Trophoblast cell (in vitro differentiated cells and primary cell): ENCODE results near the gene KLC1.

Experiments
- DNase-seq, 2 donors: peaks; one replicate each; pipeline ENCODE4 v3.0.0-alpha.2; 2016
- H2AFZ ChIP-seq: 2 replicates; pipeline ENCODE4 v1.6.1; 2013; ENCODE audit warnings: low read length, moderate library complexity, mild to moderate bottlenecking; ENCODE audit not compliant: insufficient read depth, poor library complexity
- H2AK5ac ChIP-seq: 2 replicates; pipeline ENCODE4 v1.6.1; 2013; ENCODE audit warnings: mild to moderate bottlenecking, low read length
- H2BK120ac ChIP-seq: 2 replicates; pipeline ENCODE4 v1.6.1; 2013; ENCODE audit warnings: low read length, mild to moderate bottlenecking, moderate library complexity; ENCODE audit not compliant: insufficient read depth, poor library complexity
- H2BK12ac ChIP-seq: 2 replicates; pipeline ENCODE4 v1.6.1; 2013; ENCODE audit warnings: mild to moderate bottlenecking, low read length, moderate library complexity
- H2BK5ac ChIP-seq: 2 replicates; pipeline ENCODE4 v1.6.1; 2013; ENCODE audit warnings: low read length, low read depth, moderate library complexity, mild to moderate bottlenecking; ENCODE audit not compliant: poor library complexity
- H3K14ac ChIP-seq: 2 replicates; pipeline ENCODE4 v1.6.1; 2013; ENCODE audit warnings: mild to moderate bottlenecking, low read length
- H3K18ac ChIP-seq: 2 replicates; pipeline ENCODE4 v1.6.1; 2013; ENCODE audit warnings: mild to moderate bottlenecking, low read length
- H3K23ac ChIP-seq: 2 replicates; pipeline ENCODE4 v1.6.1; 2013; ENCODE audit warnings: low read length
- H3K27ac ChIP-seq: 2 replicates; pipeline ENCODE4 v1.5.1; 2013; ENCODE audit warnings: low read depth, mild to moderate bottlenecking, inconsistent platforms, low read length, moderate library complexity
- H3K27me3 ChIP-seq: 2 replicates; pipeline ENCODE4 v1.6.1; 2013; ENCODE audit warnings: inconsistent platforms, mild to moderate bottlenecking, low read length, moderate library complexity; ENCODE audit not compliant: insufficient read depth
- H3K36me3 ChIP-seq, 2 experiments: 1 replicate in 1 of 2; 2 replicates in 1 of 2; pipeline ENCODE4 v1.6.1; 2013; ENCODE audit warnings: low read length in 2 of 2, mild to moderate bottlenecking in 2 of 2, moderate library complexity in 1 of 2; ENCODE audit not compliant: insufficient read depth in 2 of 2, control insufficient read depth in 1 of 2
- H3K4ac ChIP-seq: 2 replicates; pipeline ENCODE4 v1.6.1; 2013; ENCODE audit warnings: low read depth, mild to moderate bottlenecking, low read length, moderate library complexity
- H3K4me1 ChIP-seq, 2 experiments: 1 replicate in 1 of 2; 2 replicates in 1 of 2; pipeline ENCODE4 v1.6.1; 2013; ENCODE audit warnings: low read length in 2 of 2, mild to moderate bottlenecking in 2 of 2, moderate library complexity in 1 of 2; ENCODE audit not compliant: insufficient read depth in 2 of 2, control insufficient read depth in 1 of 2
- H3K4me2 ChIP-seq: 2 replicates; pipeline ENCODE4 v1.6.1; 2013; ENCODE audit warnings: inconsistent platforms, mild to moderate bottlenecking, low read length, moderate library complexity
- H3K4me3 ChIP-seq: 2 replicates; pipeline ENCODE4 v1.5.1; 2013; ENCODE audit warnings: mild to moderate bottlenecking, low read depth, low read length, inconsistent platforms
- H3K79me1 ChIP-seq: one replicate; pipeline ENCODE4 v1.6.1; 2013; ENCODE audit warnings: low read length
- H3K79me2 ChIP-seq: 2 replicates; pipeline ENCODE4 v1.6.1; 2013; ENCODE audit warnings: low read length, mild to moderate bottlenecking; ENCODE audit not compliant: control insufficient read depth, insufficient read depth, poor library complexity
- H3K9ac ChIP-seq: 2 replicates; pipeline ENCODE4 v1.6.1; 2013; ENCODE audit warnings: mild to moderate bottlenecking, low read length
- H3K9me3 ChIP-seq: 2 replicates; pipeline ENCODE4 v1.6.1; 2013; ENCODE audit warnings: low read depth, mild to moderate bottlenecking, control low read depth, inconsistent platforms, low read length; ENCODE audit not compliant: insufficient read depth
- H4K12ac ChIP-seq: 2 replicates; pipeline ENCODE4 v1.6.1; 2013; ENCODE audit warnings: low read depth, mild to moderate bottlenecking, low read length, moderate library complexity
- H4K8ac ChIP-seq: 2 replicates; pipeline ENCODE4 v1.6.1; 2013; ENCODE audit warnings: low read depth, mild to moderate bottlenecking, low read length, moderate library complexity
- H4K91ac ChIP-seq: one replicate; pipeline ENCODE4 v1.6.1; 2013; ENCODE audit warnings: low read depth, mild to moderate bottlenecking, low read length, moderate library complexity
- WGBS: extraction: QIAGEN DNeasy Blood & Tissue Kit; methylation state at CpG from one replicate; pipeline ENCODE4 v1.1.7; 2013; ENCODE audit warnings: missing lambda C conversion rate; ENCODE audit not compliant: insufficient read length, insufficient coverage; ENCODE audit errors: extremely low coverage; 5-methylcytosine and 5-hydroxymethylcytosine counted together

Gene KLC1

DNA sequence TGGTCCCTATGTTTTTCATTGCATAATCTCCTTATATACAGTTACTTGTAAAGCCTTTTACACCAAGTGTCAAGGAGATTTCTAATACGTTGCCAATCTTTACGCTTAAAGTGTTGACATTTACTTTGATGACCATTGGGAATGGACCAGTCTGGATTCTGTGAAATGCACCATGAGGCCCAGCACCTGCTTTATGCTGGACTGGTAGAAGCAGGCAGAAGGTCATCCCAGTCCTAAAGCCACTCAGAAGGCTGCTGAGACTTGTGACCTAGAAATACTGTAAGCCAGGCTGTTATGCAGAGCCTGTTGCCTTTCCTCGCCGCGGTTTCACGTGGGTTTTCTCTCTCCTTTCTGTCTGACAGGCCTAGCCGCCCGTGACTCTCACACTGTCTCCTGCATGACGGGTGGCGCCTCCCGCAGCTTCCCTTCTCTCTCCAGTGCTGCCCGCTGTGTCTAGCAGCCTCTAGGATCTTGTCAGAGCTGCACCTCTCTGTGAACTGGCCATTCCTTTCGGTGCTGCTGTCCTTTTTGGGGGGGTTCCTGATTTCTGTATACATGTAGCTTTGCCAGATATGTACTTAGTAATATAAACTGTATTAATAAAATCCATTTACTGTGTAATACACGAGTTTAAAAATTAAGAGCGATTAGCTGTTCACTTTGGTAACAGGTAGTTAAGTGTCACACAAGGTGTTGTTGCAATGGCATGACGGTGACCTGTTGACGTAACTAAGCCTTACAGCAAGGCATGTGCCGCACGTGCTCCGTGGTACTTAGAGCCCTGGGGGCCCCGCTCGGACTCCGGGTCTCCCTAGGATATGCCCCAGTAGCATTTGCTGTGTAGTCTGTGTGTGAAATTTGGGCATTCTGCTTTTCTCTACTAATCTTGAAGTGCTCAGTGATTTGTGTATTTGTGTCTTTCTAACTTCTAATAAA is 56.5 kb downstream of the KLC1 start:
- H3K27ac ChIP-seq = no peak overlapping the region
- no peak overlapping the region for H2AFZ ChIP-seq
- H2BK120ac ChIP-seq = no peak overlapping the region
- no peak overlapping the region for H3K4me3 ChIP-seq
- no peak overlapping the region for H4K8ac ChIP-seq
- no peak overlapping the region for H2AK5ac ChIP-seq
- H2BK12ac ChIP-seq = no peak overlapping the region
- H3K27me3 ChIP-seq = no peaks in the 10 kb centered on the region
- no peak overlapping the region for H4K12ac ChIP-seq
- peaks cover 4% of the 10 kb centered on the region in 2 experiments for H3K4me1 ChIP-seq
- no peak overlapping the region for H3K9ac ChIP-seq
- WGBS = no CpG with 5 or more reads among the region's 23 CpGs
- H2BK5ac ChIP-seq = no peak overlapping the region
- H3K4me2 ChIP-seq = no peak overlapping the region
- H3K18ac ChIP-seq = peak overlapping the region; percentile 11
- DNase-seq = peak; percentile 31 to 69
- H3K36me3 ChIP-seq = peaks cover 57 to 71% of the 10 kb centered on the region in 2 experiments
- H3K14ac ChIP-seq = no peak overlapping the region
- no peak overlapping the region for H3K23ac ChIP-seq
- H3K79me1 ChIP-seq = no peaks in the 10 kb centered on the region
- H3K9me3 ChIP-seq = no peaks in the 10 kb centered on the region
- no peak overlapping the region for H4K91ac ChIP-seq
- no peaks in the 10 kb centered on the region for H3K79me2 ChIP-seq
- no peak overlapping the region for H3K4ac ChIP-seq

DNA sequence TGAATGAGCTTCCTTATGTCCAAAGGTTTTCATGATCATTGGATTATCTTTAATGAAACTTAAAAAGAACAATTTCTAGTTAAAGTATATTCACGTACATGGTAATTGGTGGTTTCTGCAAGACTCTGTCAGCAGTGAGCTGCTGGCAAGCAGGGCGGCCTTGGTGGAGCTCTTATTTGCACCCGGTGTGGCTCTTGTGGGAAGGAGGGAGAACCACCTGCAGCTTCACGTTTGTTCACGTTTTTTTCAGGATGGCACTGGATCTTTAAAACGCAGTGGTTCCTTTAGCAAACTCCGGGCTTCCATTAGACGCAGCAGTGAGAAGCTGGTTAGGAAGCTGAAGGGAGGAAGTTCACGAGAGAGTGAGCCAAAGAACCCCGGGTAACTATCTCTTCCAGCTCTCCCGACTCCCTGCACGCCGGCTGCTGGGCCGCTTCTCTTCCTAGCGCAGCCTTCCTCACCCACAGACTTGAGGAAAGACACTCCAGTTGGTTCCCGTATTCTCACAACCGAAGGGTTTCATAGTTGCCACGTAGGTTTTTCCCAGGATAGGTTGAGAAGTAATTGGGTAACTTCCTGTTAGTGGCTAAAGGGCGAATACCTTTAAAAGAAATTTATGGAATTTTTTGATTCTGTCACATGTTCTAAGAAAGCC is 57.9 kb downstream of the KLC1 start:
- no peaks in the 10 kb centered on the region for H3K9me3 ChIP-seq
- H4K91ac ChIP-seq = no peak overlapping the region
- no peak overlapping the region for H3K4me3 ChIP-seq
- no peak overlapping the region for H2BK12ac ChIP-seq
- no peak overlapping the region for H3K4me2 ChIP-seq
- H2BK5ac ChIP-seq = no peak overlapping the region
- peak overlapping the region; percentile 26 for H4K12ac ChIP-seq
- H3K23ac ChIP-seq = no peak overlapping the region
- DNase-seq = peak; percentile 69 to 93
- no peak overlapping the region for H3K18ac ChIP-seq
- peak overlapping the region; percentile 9 for H3K9ac ChIP-seq
- no CpG with 5 or more reads among the region's 19 CpGs for WGBS
- H3K4me1 ChIP-seq = peaks cover 4% of the 10 kb centered on the region in 2 experiments
- H3K27ac ChIP-seq = no peak overlapping the region
- H3K79me1 ChIP-seq = no peaks in the 10 kb centered on the region
- peaks cover 48 to 66% of the 10 kb centered on the region in 2 experiments for H3K36me3 ChIP-seq
- no peaks in the 10 kb centered on the region for H3K27me3 ChIP-seq
- H3K4ac ChIP-seq = no peak overlapping the region
- H4K8ac ChIP-seq = no peak overlapping the region
- H3K79me2 ChIP-seq = no peaks in the 10 kb centered on the region
- H2AK5ac ChIP-seq = no peak overlapping the region
- no peak overlapping the region for H3K14ac ChIP-seq
- H2AFZ ChIP-seq = no peak overlapping the region
- H2BK120ac ChIP-seq = no peak overlapping the region

DNA sequence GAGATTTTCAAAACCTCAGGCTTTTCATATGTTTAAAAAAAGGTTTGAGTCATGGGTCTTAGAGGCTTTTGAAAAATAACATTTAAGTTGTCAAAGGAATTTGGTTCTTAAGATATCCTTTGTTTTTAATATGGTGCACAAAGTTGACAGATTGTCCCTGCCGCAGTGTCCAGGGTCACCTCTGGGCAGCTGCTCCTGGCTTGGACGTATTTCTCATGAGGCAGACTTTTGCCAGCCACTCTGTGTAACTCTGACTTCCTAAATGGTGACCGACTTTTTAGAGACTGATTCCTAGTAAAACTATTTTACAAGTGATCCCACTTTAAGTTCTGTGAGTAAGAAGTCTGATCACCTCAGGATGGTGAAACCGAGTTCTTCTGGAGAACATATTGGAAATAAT is 58.7 kb downstream of the KLC1 start:
- no peaks in the 10 kb centered on the region for H3K27me3 ChIP-seq
- H3K9me3 ChIP-seq = no peaks in the 10 kb centered on the region
- H2AFZ ChIP-seq = no peak overlapping the region
- H3K9ac ChIP-seq = no peak overlapping the region
- H2AK5ac ChIP-seq = no peak overlapping the region
- H3K79me1 ChIP-seq = no peaks in the 10 kb centered on the region
- peaks cover 4% of the 10 kb centered on the region in 2 experiments for H3K4me1 ChIP-seq
- H3K4ac ChIP-seq = no peak overlapping the region
- no peak overlapping the region for H3K4me3 ChIP-seq
- no peak overlapping the region for H4K91ac ChIP-seq
- no peak overlapping the region for H3K4me2 ChIP-seq
- no peak overlapping the region for H4K8ac ChIP-seq
- H2BK12ac ChIP-seq = no peak overlapping the region
- no peak overlapping the region for H4K12ac ChIP-seq
- no peak overlapping the region for H3K23ac ChIP-seq
- H3K79me2 ChIP-seq = no peaks in the 10 kb centered on the region
- H3K36me3 ChIP-seq = peaks cover 49 to 65% of the 10 kb centered on the region in 2 experiments
- H2BK120ac ChIP-seq = no peak overlapping the region
- H3K18ac ChIP-seq = no peak overlapping the region
- no peak overlapping the region for H2BK5ac ChIP-seq
- H3K14ac ChIP-seq = no peak overlapping the region
- H3K27ac ChIP-seq = no peak overlapping the region
- no CpG with 5 or more reads among the region's 4 CpGs for whole genome bisulfite sequencing
- DNase-seq = no peak

DNA sequence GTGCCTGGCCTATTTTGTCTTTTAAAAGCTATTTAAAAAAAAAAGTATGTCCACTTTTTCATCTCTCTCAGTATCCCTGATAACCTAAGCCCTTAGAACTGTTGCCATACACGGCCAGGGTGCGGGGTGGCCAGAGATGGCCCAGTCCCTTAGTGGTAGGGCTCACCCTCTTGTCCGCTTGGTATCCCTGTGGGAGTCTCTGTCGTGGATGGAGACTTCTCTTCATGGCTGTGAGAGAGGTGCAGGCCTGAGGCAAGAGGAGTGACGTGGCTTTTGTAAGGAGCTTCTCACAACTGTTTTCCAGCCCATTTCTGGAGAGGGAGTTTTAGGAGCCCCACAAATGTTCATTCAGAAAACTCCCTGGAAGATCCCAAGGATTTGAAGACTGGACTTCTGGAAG is 59.4 kb downstream of the KLC1 start:
- no peaks in the 10 kb centered on the region for H3K27me3 ChIP-seq
- peaks cover 50 to 65% of the 10 kb centered on the region in 2 experiments for H3K36me3 ChIP-seq
- H2AK5ac ChIP-seq = no peak overlapping the region
- H3K14ac ChIP-seq = no peak overlapping the region
- H2BK120ac ChIP-seq = no peak overlapping the region
- no CpG with 5 or more reads among the region's 5 CpGs for WGBS
- no peak overlapping the region for H4K12ac ChIP-seq
- no peaks in the 10 kb centered on the region for H3K79me1 ChIP-seq
- H3K4me2 ChIP-seq = no peak overlapping the region
- H3K23ac ChIP-seq = no peak overlapping the region
- no peak overlapping the region for H4K91ac ChIP-seq
- no peaks in the 10 kb centered on the region for H3K9me3 ChIP-seq
- no peak overlapping the region for H3K4ac ChIP-seq
- no peak overlapping the region for H2BK5ac ChIP-seq
- no peaks in the 10 kb centered on the region for H3K79me2 ChIP-seq
- no peak overlapping the region for H4K8ac ChIP-seq
- H3K4me3 ChIP-seq = no peak overlapping the region
- H3K27ac ChIP-seq = no peak overlapping the region
- H3K4me1 ChIP-seq = peaks cover 4% of the 10 kb centered on the region in 2 experiments
- no peak overlapping the region for H2BK12ac ChIP-seq
- no peak for DNase-seq
- H3K18ac ChIP-seq = no peak overlapping the region
- H2AFZ ChIP-seq = no peak overlapping the region
- no peak overlapping the region for H3K9ac ChIP-seq
